Ovary (tissue), 9 donors: Measurements from ENCODE around the gene ZNF646. TPM values are rescaled to one million over a fixed set of nuclear protein-coding genes. Genes with fewer than 3 reads are reported as not detected.

Experiments used
- DNase-seq, 5 donors: peaks; one replicate each; pipeline ENCODE4 v3.0.0-alpha.2; 2019 to 2020
- H3K27ac ChIP-seq, 2 donors: fragments of 200-600 bp; one replicate each; pipeline versions ENCODE4 v1.5.1 to v1.8.0; 2019 to 2022
- H3K27me3 ChIP-seq: fragments of 200-600 bp; one replicate; pipeline ENCODE4 v1.8.0; 2022
- H3K36me3 ChIP-seq: fragments of 200-600 bp; sonication (generic); one replicate; pipeline ENCODE4 v1.5.1; 2019
- H3K4me1 ChIP-seq: one replicate; pipeline ENCODE4 v1.8.1; 2013; ENCODE audit warnings: mild to moderate bottlenecking, moderate library complexity; ENCODE audit not compliant: insufficient read depth
- H3K4me3 ChIP-seq: fragments of 200-600 bp; sonication (generic); one replicate; pipeline ENCODE4 v1.5.1; 2017
- H3K9me3 ChIP-seq, 2 donors: fragments of 200-600 bp in 1 of 2; sonication (generic) in 1 of 2; one replicate each; pipeline versions ENCODE4 v1.5.1 to v1.8.1; 2013 to 2019; ENCODE audit warnings: mild to moderate bottlenecking in 1 of 2, moderate library complexity in 1 of 2
- EP300 ChIP-seq: sonication (generic); formaldehyde crosslinking; IDR thresholded peaks from one replicate; pipeline ENCODE4 v1.6.1; 2017; ENCODE audit warnings: antibody characterized with exemption
- POLR2A ChIP-seq: fragments of 450-650 bp; IDR thresholded peaks from one replicate; pipeline ENCODE4 v1.6.1; 2017; ENCODE audit warnings: antibody characterized with exemption, mild to moderate bottlenecking, moderate library complexity
- WGBS, 3 donors: extraction: QIAGEN DNeasy Blood & Tissue Kit in 1 of 3; methylation state at CpG; one replicate each; pipeline versions ENCODE4 v1.1.5 to v1.1.7; 2013 to 2017; 5-methylcytosine and 5-hydroxymethylcytosine counted together
- intact Hi-C, 4 donors: fragments of 100-400 bp; cut with DNase I; formaldehyde crosslinking; loops; one replicate each; pipeline versions ENCODE4 v1.11.0 to v1.15.1; 2022 to 2023
- polyA plus RNA-seq, 2 donors: library from polyadenylated mRNA; stranded (reverse); fragments of 200-250 nt in 1 of 2; fragments of 350-450 nt in 1 of 2; fragmentation: Illumina TruSeq in 1 of 2; extraction: RNeasy Lipid Tissue Mini Kit (QIAGEN cat#74804) in 1 of 2; gene quantifications; one replicate each; pipeline ENCODE4 v1.2.3, GENCODE V29; 2013 to 2014
- total RNA-seq, 7 donors: library from RNA; depleted of rRNA in 2 of 7; stranded (reverse); fragments of >200 nt in 2 of 7; fragmentation: NEBNext Ultra II Directional in 3 of 7; extraction: Animal tissue kit (Norgen Biotek cat#: 25700) in 3 of 7; gene quantifications; one replicate each; pipeline versions ENCODE4 v1.1.0 to v1.2.4, GENCODE V29; 2016 to 2023
- TF ChIP-seq, protein P1 (sequence below), 3 donors: fragments of 450-650 bp in 2 of 3; fragments of 200-600 bp in 1 of 3; IDR thresholded peaks; one replicate each; pipeline versions ENCODE4 v1.5.1 to v1.8.0; 2016 to 2022; ENCODE audit warnings: antibody characterized with exemption in 3 of 3, mild to moderate bottlenecking in 1 of 3
- donor health status: DM: no; HTN: no; CAD: no; lungs with moderate emphysema.
- donor health status: DM: no; HTN: no; CAD: no.
- donor health status: Bipolar disorder and iron deficiency.
- donor health status: DM: yes; HTN: yes; CAD: no.
- donor health status: DM: no; HTN: no; CAD: no.
- donor health status: DM: yes; HTN: yes; CAD: no.

Gene ZNF646
- total and polyA plus RNA-seq, 9 donors = 2.3 to 16.3 (median 14.6) TPM

DNA sequence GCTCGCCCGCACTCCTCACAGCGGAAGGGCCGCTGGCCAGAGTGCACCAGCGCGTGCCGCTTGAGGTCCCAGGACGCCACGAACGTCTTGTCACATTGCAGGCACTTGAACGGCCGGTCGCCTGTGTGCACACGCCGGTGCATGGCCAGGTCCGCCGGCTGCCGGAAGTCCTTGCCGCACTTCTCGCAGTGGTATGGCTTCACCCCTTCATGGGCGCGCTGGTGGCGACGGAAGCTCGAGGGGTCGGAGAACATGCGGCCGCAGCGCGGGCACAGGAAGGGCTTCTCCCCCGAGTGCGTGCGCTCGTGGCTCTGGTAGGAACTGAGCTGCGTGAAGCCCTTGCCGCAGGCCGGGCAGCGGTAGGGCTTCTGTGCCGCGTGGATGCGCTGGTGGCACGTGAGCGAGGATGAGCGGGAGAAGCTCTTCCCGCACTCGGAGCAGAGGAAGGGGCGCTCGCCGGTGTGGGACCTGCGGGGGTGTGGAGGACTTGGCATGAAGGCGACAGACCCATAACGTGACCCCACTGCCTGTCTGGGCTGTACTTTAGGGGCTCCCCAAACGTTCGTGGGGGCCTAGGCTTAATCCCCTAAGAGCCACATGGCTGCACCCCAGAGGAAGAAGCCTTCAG lies 12.3 kb upstream of the ZNF646 start:
- Histone ChIP-seq H3K27me3 (no peaks in the 10 kb centered on the region), H3K4me1 (no peaks in the 10 kb centered on the region), H3K9me3 (no peaks in the 10 kb centered on the region), H3K4me3 (no peak overlapping the region), H3K36me3 (no peaks in the 10 kb centered on the region), H3K27ac (no peak overlapping the region)
- intact Hi-C loops = no loop called here
- 95 to 97% (median 96%) methylated on average over 54 of the region's 54 CpGs for WGBS, 3 donors
- TF ChIP-seq, protein P1, sequence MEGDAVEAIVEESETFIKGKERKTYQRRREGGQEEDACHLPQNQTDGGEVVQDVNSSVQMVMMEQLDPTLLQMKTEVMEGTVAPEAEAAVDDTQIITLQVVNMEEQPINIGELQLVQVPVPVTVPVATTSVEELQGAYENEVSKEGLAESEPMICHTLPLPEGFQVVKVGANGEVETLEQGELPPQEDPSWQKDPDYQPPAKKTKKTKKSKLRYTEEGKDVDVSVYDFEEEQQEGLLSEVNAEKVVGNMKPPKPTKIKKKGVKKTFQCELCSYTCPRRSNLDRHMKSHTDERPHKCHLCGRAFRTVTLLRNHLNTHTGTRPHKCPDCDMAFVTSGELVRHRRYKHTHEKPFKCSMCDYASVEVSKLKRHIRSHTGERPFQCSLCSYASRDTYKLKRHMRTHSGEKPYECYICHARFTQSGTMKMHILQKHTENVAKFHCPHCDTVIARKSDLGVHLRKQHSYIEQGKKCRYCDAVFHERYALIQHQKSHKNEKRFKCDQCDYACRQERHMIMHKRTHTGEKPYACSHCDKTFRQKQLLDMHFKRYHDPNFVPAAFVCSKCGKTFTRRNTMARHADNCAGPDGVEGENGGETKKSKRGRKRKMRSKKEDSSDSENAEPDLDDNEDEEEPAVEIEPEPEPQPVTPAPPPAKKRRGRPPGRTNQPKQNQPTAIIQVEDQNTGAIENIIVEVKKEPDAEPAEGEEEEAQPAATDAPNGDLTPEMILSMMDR (IDR thresholded peaks at IDR 0.05) = no peak
- TF ChIP-seq POLR2A (no peak), EP300 (no peak)
- no peak for DNase-seq

DNA sequence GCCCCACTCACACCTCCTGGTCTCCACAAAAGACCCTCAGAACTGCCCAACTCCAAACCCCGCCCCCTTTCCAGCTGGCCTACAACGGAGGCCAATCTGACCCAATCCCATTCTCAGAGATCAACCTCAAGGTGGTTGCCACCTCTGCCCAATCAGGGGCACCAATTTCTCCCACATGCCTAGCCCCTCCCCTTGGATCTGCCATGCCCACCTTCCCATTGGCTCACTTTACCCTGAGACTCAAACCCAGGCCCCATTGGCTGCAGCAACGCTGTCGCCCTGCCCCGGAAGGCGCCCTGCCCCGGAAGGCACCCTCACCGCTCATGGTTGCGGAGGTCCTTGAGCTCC lies 10.8 kb upstream of the ZNF646 start:
- Histone ChIP-seq H3K27ac (no peak overlapping the region), H3K4me1 (no peaks in the 10 kb centered on the region), H3K4me3 (no peak overlapping the region), H3K27me3 (no peaks in the 10 kb centered on the region), H3K9me3 (no peaks in the 10 kb centered on the region), H3K36me3 (no peaks in the 10 kb centered on the region)
- TF ChIP-seq, protein P1 (IDR thresholded peaks at IDR 0.05) = no peak
- TF ChIP-seq POLR2A (no peak), EP300 (no peak)
- DNase-seq = no peak
- intact Hi-C loops = no loop called here
- WGBS, 3 donors = 91 to 95% (median 94%) methylated on average over 9 of the region's 9 CpGs

DNA sequence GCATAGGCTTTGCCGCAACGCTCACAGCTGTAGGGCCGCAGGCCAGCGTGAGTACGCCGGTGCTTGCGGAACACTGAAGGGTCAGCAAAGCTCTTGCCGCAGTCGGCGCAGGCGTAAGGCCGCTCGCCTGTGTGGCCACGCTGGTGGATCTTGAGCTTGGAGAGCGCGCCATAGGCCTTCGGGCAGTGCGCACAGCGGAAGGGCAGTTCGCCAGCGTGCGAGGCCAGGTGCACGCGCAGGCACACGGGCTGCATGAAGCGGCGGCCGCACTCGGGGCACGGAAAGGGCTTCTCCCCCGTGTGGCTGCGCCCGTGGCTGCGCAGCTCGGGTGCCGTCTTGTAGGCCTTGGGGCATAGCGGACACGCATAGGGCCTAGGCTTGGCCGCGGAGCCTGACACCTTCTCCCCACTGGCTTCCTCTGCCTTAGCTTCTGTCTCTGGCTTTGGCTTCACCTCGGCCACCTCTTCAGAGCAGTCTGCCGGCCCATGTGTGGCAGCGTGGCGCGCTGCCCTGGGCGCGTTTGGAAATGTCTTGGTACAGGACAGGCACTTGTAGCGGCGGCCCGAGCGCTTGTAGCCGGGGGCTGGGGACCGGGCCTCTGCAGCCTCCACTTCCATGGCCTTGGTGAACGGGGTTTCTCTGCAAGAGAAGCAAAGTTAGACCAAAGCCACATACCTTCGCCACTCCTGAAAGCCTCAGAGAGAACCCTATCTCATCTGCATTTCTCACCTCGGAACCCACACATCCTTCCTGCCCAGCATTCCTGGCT lies 10.2 kb upstream of the ZNF646 start:
- H3K36me3 ChIP-seq = no peaks in the 10 kb centered on the region
- H3K27me3 ChIP-seq = no peaks in the 10 kb centered on the region
- no peaks in the 10 kb centered on the region for H3K4me1 ChIP-seq
- no peak overlapping the region for H3K4me3 ChIP-seq
- H3K27ac ChIP-seq = no peak overlapping the region
- H3K9me3 ChIP-seq = no peaks in the 10 kb centered on the region
- no peak for TF ChIP-seq POLR2A
- no peak for TF ChIP-seq EP300
- TF ChIP-seq, protein P1 (IDR thresholded peaks at IDR 0.05) = no peak
- intact Hi-C loops = no loop called here
- 94 to 95% (median 94%) methylated on average over 56 of the region's 56 CpGs for WGBS, 3 donors
- DNase-seq = no peak

DNA sequence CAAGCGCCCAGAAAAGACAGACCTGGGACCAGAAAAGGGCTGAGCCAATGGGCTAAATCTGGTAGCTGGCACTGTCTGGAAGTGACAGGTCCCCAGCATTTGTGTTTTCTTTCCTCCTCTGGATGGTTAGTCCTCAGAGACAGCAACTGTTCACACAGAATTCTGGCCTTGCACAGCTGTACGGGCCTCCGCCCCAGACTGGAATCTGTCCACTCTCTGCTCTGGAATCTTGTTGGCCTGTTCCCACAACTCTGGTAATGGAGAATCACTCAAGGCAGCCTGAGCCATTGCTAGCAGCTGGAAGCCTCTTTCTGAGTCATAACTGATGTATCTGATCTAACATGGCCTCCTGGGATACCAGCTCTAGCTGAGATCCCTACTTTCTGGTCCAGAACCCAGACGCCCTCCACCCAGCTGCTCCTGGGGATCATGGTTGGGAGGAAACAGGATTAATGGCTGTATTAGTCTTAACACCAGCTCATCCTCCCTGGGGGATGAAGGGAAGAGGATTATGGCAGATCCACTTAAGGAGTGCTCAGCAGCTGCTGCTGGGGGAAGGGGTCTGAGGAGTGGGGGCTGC lies 9.2 kb upstream of the ZNF646 start:
- WGBS, 3 donors = 23 to 38% (median 35%) methylated on average over 4 of the region's 4 CpGs
- H3K27ac ChIP-seq = no peak overlapping the region
- H3K4me1 ChIP-seq = no peaks in the 10 kb centered on the region
- H3K27me3 ChIP-seq = no peaks in the 10 kb centered on the region
- no peaks in the 10 kb centered on the region for H3K9me3 ChIP-seq
- TF ChIP-seq EP300 (no peak), POLR2A (no peak)
- TF ChIP-seq, protein P1 (IDR thresholded peaks at IDR 0.05) = no peak
- H3K4me3 ChIP-seq = no peak overlapping the region
- no peaks in the 10 kb centered on the region for H3K36me3 ChIP-seq
- DNase-seq = no peak
- intact Hi-C loops = no loop called here
